ENCODE data around the gene FAM131B.

GRCh38 chr7:143356414-143357050 is 6.0 kb downstream of the FAM131B start:
- TF ChIP-seq CTCF (IDR thresholded peaks at IDR 0.05; ENCODE audit: low read length) = no peak
- no peak for TF ChIP-seq EZH2 (optimal IDR thresholded peaks at IDR 0.05; ENCODE audit: low read depth, low read length)

All from MM.1S (cell line).